CD4-positive, alpha-beta T cell treated with Interleukin-12 subunit alpha and Interleukin-12 subunit beta, for 1 hour (primary cell): ENCODE results near the gene NOP53.
"Not testable (repeated sequence)": the region's sequence is repeated elsewhere in the genome, so short reads cannot be mapped to it uniquely, and the experiment has no call there.

ENCODE experiments used
- DNase-seq: peaks from one replicate; pipeline ENCODE4 v3.0.0-alpha.2; 2020

Gene NOP53

GRCh38 chr19:47755762-47756626 is 10.6 kb downstream of the NOP53 start:
- no peak for DNase-seq

GRCh38 chr19:47756627-47756929 is 11.2 kb downstream of the NOP53 start:
- no peak for DNase-seq

- DNase-seq = no peak
These were observed 11.7 kb downstream of the NOP53 start for GRCh38 chr19:47756953-47757608.

GRCh38 chr19:47757617-47758442 is 12.5 kb downstream of the NOP53 start:
- no peak for DNase-seq

GRCh38 chr19:47758443-47758804 is 13.1 kb downstream of the NOP53 start:
- no peak for DNase-seq

GRCh38 chr19:47760632-47760999 is 15.3 kb downstream of the NOP53 start:
- no peak for DNase-seq

GRCh38 chr19:47761566-47761965 is 16.2 kb downstream of the NOP53 start:
- DNase-seq = no peak

- no peak for DNase-seq
These were observed 16.8 kb downstream of the NOP53 start for GRCh38 chr19:47762151-47762550.

GRCh38 chr19:47762615-47763308 is 17.4 kb downstream of the NOP53 start:
- DNase-seq = no peak

- DNase-seq = not testable (repeated sequence)
These were observed 19.4 kb downstream of the NOP53 start for GRCh38 chr19:47764705-47765104.

GRCh38 chr19:47765523-47766358 is 20.4 kb downstream of the NOP53 start:
- DNase-seq = peak; percentile 49

GRCh38 chr19:47766359-47766620 is 20.9 kb downstream of the NOP53 start:
- DNase-seq = no peak

GRCh38 chr19:47766670-47767069 is 21.3 kb downstream of the NOP53 start:
- no peak for DNase-seq

- no peak for DNase-seq
These were observed 22.0 kb downstream of the NOP53 start for GRCh38 chr19:47767349-47767748.

- no peak for DNase-seq
These were observed 23.3 kb downstream of the NOP53 start for GRCh38 chr19:47768604-47769003.

- no peak for DNase-seq
These were observed 24.2 kb downstream of the NOP53 start for GRCh38 chr19:47769534-47769933.

- DNase-seq = not testable (repeated sequence)
These were observed 25.9 kb downstream of the NOP53 start for GRCh38 chr19:47771291-47771690.

- DNase-seq = no peak
These were observed 31.2 kb downstream of the NOP53 start for GRCh38 chr19:47776568-47776967.

GRCh38 chr19:47777245-47778048 is 32.1 kb downstream of the NOP53 start:
- DNase-seq = not testable (repeated sequence)

- DNase-seq = peak; percentile 84
These were observed 33.0 kb downstream of the NOP53 start, which contains the start of gene SELENOW for GRCh38 chr19:47778049-47778953. Gene SELENOW, plus strand, starts transcription at chr19:47778703. Its CDS starts 83 bp downstream, at chr19:47778786.
